ENCODE results near the gene ZDHHC20.

GRCh38 chr13:21458813-21459701, at the start of gene ZDHHC20:
- TF ChIP-seq CTCF (conservative IDR thresholded peaks at IDR 0.05; ENCODE audit: low read length): no peak
- TF ChIP-seq EZH2phosphoT487 (IDR thresholded peaks at IDR 0.05; ENCODE audit: borderline replicate concordance, low read depth, low read length): no peak
